OCI-LY1 (cell line): ENCODE results near the gene WDR93.

Source experiments
- H2AFZ ChIP-seq: fragments of 200-600 bp; sonication (generic), shearing (Covaris generic); 2 replicates; pipeline ENCODE4 v1.6.0; 2014; ENCODE audit warnings: antibody characterized with exemption, mild to moderate bottlenecking, low read length
- H3F3A ChIP-seq: fragments of 200-600 bp; sonication (generic), shearing (Covaris generic); 2 replicates; pipeline ENCODE4 v1.6.0; 2014; ENCODE audit warnings: mild to moderate bottlenecking, antibody characterized with exemption, low read length, moderate library complexity; ENCODE audit not compliant: insufficient read depth
- H3K27ac ChIP-seq: fragments of 200-600 bp; sonication (generic); 2 replicates; pipeline ENCODE4 v1.5.1; 2014; ENCODE audit warnings: low read length, mixed run types, mild to moderate bottlenecking, low read depth; ENCODE audit not compliant: poor library complexity, severe bottlenecking
- H3K27me3 ChIP-seq: fragments of 200-600 bp; sonication (generic); 2 replicates; pipeline ENCODE4 v1.6.0; 2014; ENCODE audit warnings: antibody characterized with exemption, mild to moderate bottlenecking, low read length, moderate library complexity; ENCODE audit not compliant: insufficient read depth
- H3K36me3 ChIP-seq: fragments of 200-600 bp; sonication (generic); 2 replicates; pipeline ENCODE4 v1.6.1; 2014; ENCODE audit warnings: mild to moderate bottlenecking, antibody characterized with exemption, low read length, moderate library complexity, mixed read lengths; ENCODE audit not compliant: insufficient read depth
- H3K4me1 ChIP-seq: fragments of 200-600 bp; sonication (generic); 2 replicates; pipeline ENCODE4 v1.5.1; 2014; ENCODE audit warnings: mild to moderate bottlenecking, low read length, moderate library complexity; ENCODE audit not compliant: insufficient read depth, severe bottlenecking
- H3K4me2 ChIP-seq: fragments of 200-600 bp; sonication (generic), shearing (Covaris generic); 2 replicates; pipeline ENCODE4 v1.6.1; 2014; ENCODE audit warnings: low read length
- H3K4me3 ChIP-seq: fragments of 200-600 bp; sonication (generic); 2 replicates; pipeline ENCODE4 v1.5.1; 2014; ENCODE audit warnings: low read length, low read depth, mild to moderate bottlenecking, mixed read lengths; ENCODE audit not compliant: poor library complexity, severe bottlenecking
- H3K79me2 ChIP-seq: fragments of 200-600 bp; shearing (Covaris generic); 2 replicates; pipeline ENCODE4 v1.6.1; 2016; ENCODE audit warnings: mixed run types, low read length, mixed read lengths; ENCODE audit not compliant: insufficient read depth
- H3K9ac ChIP-seq: fragments of 200-600 bp; sonication (generic), shearing (Covaris generic); 2 replicates; pipeline ENCODE4 v1.6.1; 2014; ENCODE audit warnings: mild to moderate bottlenecking, low read length, mixed read lengths
- H3K9me2 ChIP-seq: fragments of 200-600 bp; sonication (generic), shearing (Covaris generic); 2 replicates; pipeline ENCODE4 v1.6.1; 2014; ENCODE audit warnings: low read depth, mild to moderate bottlenecking, low read length, mixed read lengths
- H3K9me3 ChIP-seq: fragments of 200-600 bp; shearing (Covaris generic); 2 replicates; pipeline ENCODE4 v1.6.1; 2014; ENCODE audit warnings: low read length, mixed read lengths
- H4K20me1 ChIP-seq: fragments of 200-600 bp; sonication (generic), shearing (Covaris generic); 2 replicates; pipeline ENCODE4 v1.6.0; 2016; ENCODE audit warnings: mild to moderate bottlenecking, low read length; ENCODE audit not compliant: insufficient read depth
- EZH2 ChIP-seq: fragments of 200-600 bp; sonication (generic), shearing (Covaris generic); IDR thresholded peaks from 2 replicates; pipeline ENCODE4 v1.8.0; 2017; ENCODE audit warnings: borderline replicate concordance, mixed run types, mild to moderate bottlenecking, antibody characterized with exemption, low read length, moderate library complexity, mixed read lengths
- TF ChIP-seq, protein P1 (sequence below): fragments of 200-600 bp; sonication (generic), shearing (Covaris generic); IDR thresholded peaks from 2 replicates; pipeline ENCODE4 v1.5.1; 2017; ENCODE audit warnings: mild to moderate bottlenecking, antibody characterized with exemption, low read length, moderate library complexity, mixed read lengths

Gene WDR93

DNA sequence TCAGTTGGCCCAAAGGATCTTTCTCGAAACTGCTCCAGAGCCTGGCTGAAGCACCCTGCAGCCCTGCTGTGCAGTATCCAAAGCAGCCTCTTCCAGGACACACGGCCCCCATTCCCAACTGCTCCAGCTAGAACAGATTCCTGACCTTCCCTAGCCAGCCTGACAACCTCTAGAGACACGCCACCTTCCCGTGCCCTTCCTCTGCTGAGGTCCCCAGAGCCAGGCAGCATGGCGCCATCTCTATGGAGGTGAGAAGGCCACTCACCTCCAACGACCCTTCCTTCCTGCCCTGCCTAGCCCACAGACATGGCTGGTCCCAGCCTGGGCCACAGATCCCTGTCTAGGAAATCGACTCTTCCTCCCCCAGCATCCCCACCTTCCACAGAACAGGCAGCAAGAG is 38.5 kb upstream of the WDR93 start:
- Histone ChIP-seq H4K20me1 (no peaks in the 10 kb centered on the region), H3F3A (no peaks in the 10 kb centered on the region)

DNA sequence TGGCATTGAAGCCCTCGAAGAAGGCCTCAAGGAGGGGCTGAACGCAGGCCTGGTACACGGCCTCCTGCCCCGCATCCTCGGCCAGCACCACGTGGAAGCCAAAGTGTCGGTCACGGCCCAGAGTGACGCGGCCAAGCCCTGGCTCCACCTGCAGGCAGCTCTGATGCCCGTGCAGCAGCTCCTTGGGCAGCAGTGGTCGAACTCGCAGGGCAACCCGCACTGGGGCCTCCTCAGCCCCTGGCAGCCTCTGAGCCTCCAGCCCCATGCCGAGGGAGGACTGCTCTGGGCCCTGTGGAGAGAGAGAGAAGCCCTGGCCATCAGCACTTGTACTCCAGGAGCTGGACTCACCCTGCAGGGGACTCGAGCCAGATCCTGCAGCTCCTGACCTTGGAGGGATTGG is 37.9 kb upstream of the WDR93 start:
- no peaks in the 10 kb centered on the region for H3F3A ChIP-seq
- no peaks in the 10 kb centered on the region for H3K9me2 ChIP-seq
- no peaks in the 10 kb centered on the region for H3K27me3 ChIP-seq
- no peaks in the 10 kb centered on the region for H4K20me1 ChIP-seq
- H3K9me3 ChIP-seq = no peaks in the 10 kb centered on the region
- H3K9ac ChIP-seq = no peak overlapping the region
- no peak for TF ChIP-seq EZH2
- TF ChIP-seq, protein P1, sequence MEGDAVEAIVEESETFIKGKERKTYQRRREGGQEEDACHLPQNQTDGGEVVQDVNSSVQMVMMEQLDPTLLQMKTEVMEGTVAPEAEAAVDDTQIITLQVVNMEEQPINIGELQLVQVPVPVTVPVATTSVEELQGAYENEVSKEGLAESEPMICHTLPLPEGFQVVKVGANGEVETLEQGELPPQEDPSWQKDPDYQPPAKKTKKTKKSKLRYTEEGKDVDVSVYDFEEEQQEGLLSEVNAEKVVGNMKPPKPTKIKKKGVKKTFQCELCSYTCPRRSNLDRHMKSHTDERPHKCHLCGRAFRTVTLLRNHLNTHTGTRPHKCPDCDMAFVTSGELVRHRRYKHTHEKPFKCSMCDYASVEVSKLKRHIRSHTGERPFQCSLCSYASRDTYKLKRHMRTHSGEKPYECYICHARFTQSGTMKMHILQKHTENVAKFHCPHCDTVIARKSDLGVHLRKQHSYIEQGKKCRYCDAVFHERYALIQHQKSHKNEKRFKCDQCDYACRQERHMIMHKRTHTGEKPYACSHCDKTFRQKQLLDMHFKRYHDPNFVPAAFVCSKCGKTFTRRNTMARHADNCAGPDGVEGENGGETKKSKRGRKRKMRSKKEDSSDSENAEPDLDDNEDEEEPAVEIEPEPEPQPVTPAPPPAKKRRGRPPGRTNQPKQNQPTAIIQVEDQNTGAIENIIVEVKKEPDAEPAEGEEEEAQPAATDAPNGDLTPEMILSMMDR = no peak
- no peaks in the 10 kb centered on the region for H3K4me1 ChIP-seq
- no peak overlapping the region for H3K27ac ChIP-seq
- H2AFZ ChIP-seq = no peak overlapping the region
- no peaks in the 10 kb centered on the region for H3K36me3 ChIP-seq
- no peaks in the 10 kb centered on the region for H3K79me2 ChIP-seq
- H3K4me2 ChIP-seq = no peak overlapping the region
- H3K4me3 ChIP-seq = no peak overlapping the region

More for the DNA sequence above, 38.5 kb upstream of the WDR93 start:
- no peaks in the 10 kb centered on the region for H3K4me1 ChIP-seq
- H3K36me3 ChIP-seq = no peaks in the 10 kb centered on the region
- no peaks in the 10 kb centered on the region for H3K9me2 ChIP-seq
- H3K9me3 ChIP-seq = no peaks in the 10 kb centered on the region
- no peak overlapping the region for H3K4me2 ChIP-seq
- no peak overlapping the region for H3K9ac ChIP-seq
- H3K27me3 ChIP-seq = no peaks in the 10 kb centered on the region
- H3K27ac ChIP-seq = no peak overlapping the region
- no peak overlapping the region for H2AFZ ChIP-seq
- no peaks in the 10 kb centered on the region for H3K79me2 ChIP-seq
- no peak overlapping the region for H3K4me3 ChIP-seq
- TF ChIP-seq EZH2 = no peak
- TF ChIP-seq, protein P1 = no peak

DNA sequence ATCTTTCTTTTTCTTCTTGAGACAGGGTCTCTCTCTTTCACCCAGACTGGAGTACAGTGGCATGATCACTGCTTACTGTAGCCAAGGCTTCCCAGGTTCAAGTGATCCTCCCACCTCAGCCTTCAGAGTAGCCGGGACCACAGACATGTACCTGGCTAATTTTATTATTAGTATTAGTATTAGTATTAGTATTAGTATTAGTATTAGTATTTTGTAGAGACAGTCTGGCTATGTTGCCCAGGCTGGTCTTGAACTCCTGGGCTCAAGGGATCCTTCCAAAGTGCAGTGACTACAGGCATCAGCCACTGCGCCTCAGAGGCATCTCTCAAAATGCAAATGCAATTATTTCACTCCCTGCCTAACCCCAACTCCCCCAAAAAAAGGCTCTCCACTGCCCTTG is 37.0 kb upstream of the WDR93 start:
- H3K36me3 ChIP-seq = no peaks in the 10 kb centered on the region
- no peak overlapping the region for H3K4me3 ChIP-seq
- H3K9ac ChIP-seq = no peak overlapping the region
- H2AFZ ChIP-seq = no peak overlapping the region
- no peaks in the 10 kb centered on the region for H3K9me3 ChIP-seq
- no peaks in the 10 kb centered on the region for H3K9me2 ChIP-seq
- no peaks in the 10 kb centered on the region for H4K20me1 ChIP-seq
- H3K79me2 ChIP-seq = no peaks in the 10 kb centered on the region
- no peaks in the 10 kb centered on the region for H3F3A ChIP-seq
- H3K4me1 ChIP-seq = no peaks in the 10 kb centered on the region
- no peak overlapping the region for H3K27ac ChIP-seq
- TF ChIP-seq, protein P1 = no peak
- no peak overlapping the region for H3K4me2 ChIP-seq
- H3K27me3 ChIP-seq = no peaks in the 10 kb centered on the region
